Stimulated activated effector memory CD8-positive, alpha-beta T cell treated with anti-CD3 and anti-CD28 coated beads, Interleukin-12 subunit alpha, Interleukin-12 subunit beta, amount 100 ng/mL, for 72 hours (primary cell): ENCODE data around the gene PHACTR1.
"Not testable (repeated sequence)": the region's sequence is repeated elsewhere in the genome, so short reads cannot be mapped to it uniquely, and the experiment has no call there.

Source experiments
- ATAC-seq: fragments of 150-1000 bp; cut with Tn5 transposase; 2 replicates; pipeline ENCODE4 v1.10.0; 2021
- DNase-seq, 2 donors: peaks; one replicate each; pipeline ENCODE4 v3.0.0; 2021 to 2022; ENCODE audit warnings: low spot score in 2 of 2
- H3K27ac Mint-ChIP-seq: one replicate; pipeline ENCODE4 v1.8.0; 2022; ENCODE audit warnings: mild to moderate bottlenecking, mixed read lengths
- H3K36me3 Mint-ChIP-seq: one replicate; pipeline ENCODE4 v1.8.0; 2022; ENCODE audit warnings: mild to moderate bottlenecking, mixed read lengths
- H3K4me1 Mint-ChIP-seq: one replicate; pipeline ENCODE4 v1.8.0; 2022; ENCODE audit warnings: mixed read lengths
- H3K4me3 Mint-ChIP-seq: one replicate; pipeline ENCODE4 v1.8.0; 2022; ENCODE audit warnings: mild to moderate bottlenecking, mixed read lengths
- H3K9me3 Mint-ChIP-seq: one replicate; pipeline ENCODE4 v1.8.0; 2022; ENCODE audit warnings: mixed read lengths

PHACTR1 gene

GRCh38 chr6:12725263-12725662, 8.7 kb downstream of the PHACTR1 start:
- H3K4me1 Mint-ChIP-seq, result no peaks in the 10 kb centered on the region
- DNase-seq, result no peak
- no peaks in the 10 kb centered on the region for H3K36me3 Mint-ChIP-seq
- no peak for ATAC-seq
- no peak overlapping the region for H3K27ac Mint-ChIP-seq
- no peak overlapping the region for H3K4me3 Mint-ChIP-seq
- no peaks in the 10 kb centered on the region for H3K9me3 Mint-ChIP-seq

- H3K9me3 Mint-ChIP-seq, result peaks cover 2% of the 10 kb centered on the region
- no peaks in the 10 kb centered on the region for H3K4me1 Mint-ChIP-seq
- H3K36me3 Mint-ChIP-seq, result no peaks in the 10 kb centered on the region
- no peak for DNase-seq
- no peak for ATAC-seq
- no peak overlapping the region for H3K4me3 Mint-ChIP-seq
- no peak overlapping the region for H3K27ac Mint-ChIP-seq
Observed at GRCh38 chr6:12729467-12729866, 12.9 kb downstream of the PHACTR1 start.

GRCh38 chr6:12730809-12731208, 14.2 kb downstream of the PHACTR1 start:
- H3K4me3 Mint-ChIP-seq, H3K36me3 Mint-ChIP-seq, H3K27ac Mint-ChIP-seq, ATAC-seq, H3K9me3 Mint-ChIP-seq, H3K4me1 Mint-ChIP-seq, DNase-seq: not testable (repeated sequence)

DNA sequence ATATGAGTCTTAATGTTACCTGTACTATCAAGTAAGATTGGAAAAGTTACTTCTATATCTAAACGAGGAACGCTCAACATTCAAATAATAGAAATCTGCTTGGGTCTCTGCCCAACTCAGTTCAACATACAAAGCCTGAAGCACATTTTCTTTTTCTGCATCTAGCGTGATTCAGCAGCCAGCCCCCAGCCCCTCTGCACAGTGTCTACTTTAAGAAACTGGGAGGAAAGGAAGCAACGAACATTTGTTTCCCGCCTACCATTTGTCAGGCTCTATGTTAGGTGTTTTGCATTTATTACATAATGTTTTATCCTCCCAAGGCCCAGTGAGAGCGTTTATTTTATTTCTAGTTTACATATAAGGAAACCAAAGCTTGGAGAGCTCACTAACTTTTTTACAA, 17.3 kb downstream of the PHACTR1 start:
- H3K4me3 Mint-ChIP-seq, result no peak overlapping the region
- H3K27ac Mint-ChIP-seq, result no peak overlapping the region
- H3K36me3 Mint-ChIP-seq, result no peaks in the 10 kb centered on the region
- DNase-seq, result no peak
- no peaks in the 10 kb centered on the region for H3K4me1 Mint-ChIP-seq
- peaks cover 3% of the 10 kb centered on the region for H3K9me3 Mint-ChIP-seq
- no peak for ATAC-seq

- no peaks in the 10 kb centered on the region for H3K36me3 Mint-ChIP-seq
- no peak overlapping the region for H3K4me3 Mint-ChIP-seq
- peaks cover 3% of the 10 kb centered on the region for H3K9me3 Mint-ChIP-seq
- no peaks in the 10 kb centered on the region for H3K4me1 Mint-ChIP-seq
- no peak overlapping the region for H3K27ac Mint-ChIP-seq
- ATAC-seq, result no peak
- DNase-seq, result no peak
Observed at GRCh38 chr6:12735786-12736185, 19.2 kb downstream of the PHACTR1 start.

DNA sequence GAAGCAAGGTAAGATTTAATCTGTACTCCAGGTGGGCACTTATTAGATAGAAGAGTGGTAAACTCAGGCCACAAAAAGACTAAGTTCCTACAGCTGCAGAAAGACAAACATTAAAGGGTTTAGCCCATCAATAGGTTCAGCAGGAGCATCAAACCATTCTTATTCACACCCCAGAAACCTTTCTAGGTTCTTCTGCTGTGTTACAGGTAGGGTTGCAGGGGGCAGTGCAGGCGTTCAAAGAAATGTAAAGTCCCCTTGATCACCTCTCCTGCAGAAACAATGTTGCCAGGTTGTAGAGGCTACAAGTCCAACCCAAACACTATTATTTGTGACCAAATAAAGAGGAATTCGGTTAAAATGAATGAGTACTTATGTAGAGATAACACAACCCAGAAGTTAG, 31.8 kb downstream of the PHACTR1 start:
- no peak overlapping the region for H3K4me3 Mint-ChIP-seq
- no peaks in the 10 kb centered on the region for H3K36me3 Mint-ChIP-seq
- no peak overlapping the region for H3K27ac Mint-ChIP-seq
- ATAC-seq (no peak), DNase-seq (no peak)
- H3K4me1 Mint-ChIP-seq, result no peaks in the 10 kb centered on the region
- H3K9me3 Mint-ChIP-seq, result peaks cover 8% of the 10 kb centered on the region

DNA sequence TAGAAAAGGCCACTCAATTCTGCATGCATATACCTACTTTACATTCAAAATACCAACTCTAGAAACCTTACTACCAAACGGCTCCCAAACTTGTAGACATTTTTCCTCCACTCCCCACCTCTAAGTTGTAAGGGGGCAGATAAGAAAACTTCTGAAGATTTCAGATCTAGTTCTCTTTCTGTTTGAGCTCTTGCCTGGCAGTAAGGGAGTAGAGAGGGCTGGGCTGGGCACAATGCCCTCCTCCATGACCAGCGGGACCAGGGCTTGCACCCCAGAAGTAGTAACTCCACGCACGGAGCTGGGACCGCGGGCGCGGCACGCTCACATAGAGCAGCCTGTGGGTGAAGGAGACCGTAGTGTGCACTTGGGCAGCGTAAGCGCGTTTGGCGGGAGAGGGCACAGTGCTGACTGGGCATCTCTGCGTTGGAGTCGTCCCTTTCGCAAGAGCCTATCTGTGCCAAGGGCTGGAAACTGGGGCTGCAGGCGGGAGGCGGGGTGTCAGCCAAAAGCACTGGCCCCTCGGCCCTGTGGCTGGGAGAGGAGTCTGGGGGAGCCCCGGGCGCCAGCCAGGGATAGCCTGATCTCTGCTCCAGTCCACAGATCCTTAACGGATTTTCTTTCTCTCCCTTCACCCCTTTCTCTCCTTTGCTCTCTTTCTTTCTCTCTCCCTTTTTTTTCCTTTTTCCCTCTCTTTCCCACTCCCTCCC, 32.4 kb downstream of the PHACTR1 start:
- H3K27ac Mint-ChIP-seq, result no peak overlapping the region
- H3K4me1 Mint-ChIP-seq, result no peaks in the 10 kb centered on the region
- DNase-seq (no peak), ATAC-seq (peak; percentile 19)
- peaks cover 8% of the 10 kb centered on the region for H3K9me3 Mint-ChIP-seq
- no peak overlapping the region for H3K4me3 Mint-ChIP-seq
- H3K36me3 Mint-ChIP-seq, result no peaks in the 10 kb centered on the region

DNA sequence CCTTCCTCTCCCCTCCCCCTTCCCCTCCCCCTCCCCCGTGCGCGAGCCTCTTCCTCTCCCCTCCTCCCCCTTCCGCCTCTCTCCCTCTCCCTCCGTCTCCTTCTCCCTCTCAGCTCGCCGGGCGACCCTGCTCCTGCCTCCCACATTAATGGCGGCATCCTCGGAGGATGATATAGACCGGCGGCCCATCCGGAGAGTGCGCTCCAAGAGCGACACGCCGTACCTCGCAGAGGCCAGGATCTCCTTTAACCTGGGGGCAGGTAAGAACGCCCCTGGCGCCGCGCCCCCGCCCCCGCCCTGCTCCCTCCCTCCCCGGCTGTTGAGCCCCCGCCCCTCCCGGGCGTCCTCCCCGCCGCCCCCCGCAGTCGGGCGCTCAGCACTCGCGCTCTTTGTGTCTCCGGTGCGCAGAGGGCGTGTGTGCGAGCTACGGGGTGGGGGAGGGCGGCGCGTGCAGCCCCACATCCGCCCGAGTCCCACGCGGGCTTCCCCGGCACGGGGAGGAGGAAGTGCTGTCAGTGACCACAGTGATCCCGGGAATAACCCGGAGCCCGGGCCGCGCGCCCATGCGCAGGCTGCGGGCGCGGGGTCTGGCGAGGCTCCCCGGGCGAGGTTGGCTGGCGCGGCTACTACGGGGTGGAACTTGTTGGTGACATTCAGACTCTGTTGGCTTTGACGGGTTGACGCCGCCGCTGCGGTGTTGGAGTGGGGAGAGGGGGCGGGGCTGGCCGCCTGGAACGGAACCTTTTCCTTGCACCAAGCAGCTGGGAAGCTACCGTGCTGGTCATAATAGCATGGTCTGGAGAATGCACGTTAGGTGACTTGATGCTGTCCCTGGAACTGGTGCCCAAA, 33.2 kb downstream of the PHACTR1 start:
- H3K36me3 Mint-ChIP-seq, result no peaks in the 10 kb centered on the region
- H3K27ac Mint-ChIP-seq, result no peak overlapping the region
- ATAC-seq (no peak), DNase-seq (no peak)
- H3K4me1 Mint-ChIP-seq, result no peaks in the 10 kb centered on the region
- H3K4me3 Mint-ChIP-seq, result no peak overlapping the region
- H3K9me3 Mint-ChIP-seq, result peaks cover 8% of the 10 kb centered on the region

GRCh38 chr6:12750416-12750815, 33.8 kb downstream of the PHACTR1 start:
- no peak overlapping the region for H3K27ac Mint-ChIP-seq
- DNase-seq (no peak), ATAC-seq (no peak)
- no peak overlapping the region for H3K4me3 Mint-ChIP-seq
- peaks cover 3% of the 10 kb centered on the region for H3K9me3 Mint-ChIP-seq
- no peaks in the 10 kb centered on the region for H3K4me1 Mint-ChIP-seq
- no peaks in the 10 kb centered on the region for H3K36me3 Mint-ChIP-seq

DNA sequence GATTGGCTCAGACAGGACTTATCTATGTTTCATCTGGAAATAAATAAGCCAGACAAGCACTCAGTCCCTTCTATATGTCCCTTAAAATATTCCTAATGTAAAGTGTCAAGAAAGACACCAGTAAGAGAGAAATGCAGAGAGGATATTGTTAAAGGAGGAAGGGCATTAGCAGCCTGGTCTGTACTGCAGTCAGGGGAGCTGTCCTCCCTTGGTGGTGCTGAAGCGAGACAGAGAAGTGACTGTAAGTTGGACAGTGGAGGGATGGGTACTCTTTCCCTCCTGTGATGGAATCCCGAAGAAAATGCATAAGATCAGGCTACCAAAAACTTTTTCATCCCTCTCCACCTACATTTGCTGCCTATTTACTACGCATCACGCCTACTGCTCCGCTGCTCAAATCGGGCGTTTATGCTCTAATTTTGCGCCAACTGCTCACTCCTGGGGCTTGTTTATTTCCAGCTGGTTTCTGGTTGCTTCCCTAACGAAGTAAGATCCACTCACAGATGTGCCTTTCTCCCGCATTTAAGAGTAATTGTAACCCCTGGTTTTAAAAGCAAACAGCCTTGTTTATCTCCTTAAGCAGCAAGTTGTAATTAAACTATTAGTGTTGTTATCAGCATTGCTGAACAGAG, 35.2 kb downstream of the PHACTR1 start:
- ATAC-seq (no peak), DNase-seq (peak; percentile 4 to 51)
- Mint-ChIP-seq H3K9me3 (peaks cover 3% of the 10 kb centered on the region), H3K4me1 (no peaks in the 10 kb centered on the region), H3K4me3 (no peak overlapping the region), H3K36me3 (no peaks in the 10 kb centered on the region), H3K27ac (no peak overlapping the region)

DNA sequence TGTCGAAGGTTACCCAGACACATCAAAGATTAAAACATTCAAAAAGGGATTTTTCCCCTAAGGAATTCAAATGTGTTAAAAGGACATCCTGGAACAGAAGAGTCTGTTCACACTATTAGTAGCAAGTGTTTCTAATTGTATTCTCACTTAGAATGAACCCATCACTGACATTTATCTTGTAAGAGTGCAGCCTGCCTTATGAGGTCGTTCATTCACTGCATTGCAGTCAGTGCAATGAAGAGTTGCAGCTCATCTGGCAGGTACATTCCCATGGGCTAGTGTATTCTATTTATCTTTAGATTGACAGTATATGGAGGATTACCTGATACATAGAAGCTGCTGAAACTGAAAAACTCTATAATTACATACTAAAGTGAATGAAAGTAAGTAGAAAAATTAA, 36.5 kb downstream of the PHACTR1 start:
- DNase-seq (no peak), ATAC-seq (no peak)
- Mint-ChIP-seq H3K36me3 (no peaks in the 10 kb centered on the region), H3K4me3 (no peak overlapping the region), H3K27ac (no peak overlapping the region), H3K4me1 (no peaks in the 10 kb centered on the region), H3K9me3 (peaks cover 7% of the 10 kb centered on the region)

DNA sequence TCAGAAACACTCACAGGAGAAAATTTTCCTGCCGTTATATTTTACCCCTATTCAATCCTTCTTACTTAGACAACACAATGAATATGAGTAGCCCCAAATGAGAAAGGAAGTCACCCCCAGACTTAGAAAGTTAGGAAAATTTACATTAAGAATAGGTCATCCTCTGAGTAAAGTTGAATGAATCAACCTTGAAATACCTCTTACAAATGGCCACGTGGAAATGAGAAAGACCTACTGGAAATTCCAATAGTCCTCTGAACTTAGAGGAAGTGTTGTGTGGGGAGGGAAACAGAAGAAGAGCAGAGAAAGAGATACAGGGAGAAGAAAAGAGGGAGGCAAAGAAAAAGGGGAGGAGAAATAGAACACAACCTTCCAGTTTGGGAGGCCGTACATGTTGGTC, 43.7 kb downstream of the PHACTR1 start:
- Mint-ChIP-seq H3K36me3 (no peaks in the 10 kb centered on the region), H3K27ac (no peak overlapping the region), H3K4me3 (no peak overlapping the region), H3K9me3 (peaks cover 4% of the 10 kb centered on the region), H3K4me1 (no peaks in the 10 kb centered on the region)
- DNase-seq (no peak), ATAC-seq (no peak)

DNA sequence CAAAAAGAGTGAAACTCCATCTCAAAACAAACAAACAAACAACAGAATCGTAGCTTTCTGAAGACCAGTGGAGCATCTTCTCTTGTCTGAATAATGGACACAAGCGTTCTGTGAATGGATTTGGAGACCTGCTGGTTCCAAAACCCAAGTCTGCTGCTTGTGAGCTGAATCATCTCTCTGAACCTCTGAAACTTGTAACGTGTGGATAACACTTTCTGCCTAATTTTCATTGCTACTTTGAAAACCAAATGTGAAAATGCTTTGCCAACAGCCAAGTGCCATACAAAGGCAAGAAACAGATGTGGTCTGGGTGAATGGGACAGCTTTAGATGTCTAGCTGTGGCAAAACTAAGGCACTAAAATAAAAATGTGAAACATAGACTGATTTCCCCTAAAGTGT, 44.3 kb downstream of the PHACTR1 start:
- DNase-seq (no peak), ATAC-seq (no peak)
- Mint-ChIP-seq H3K4me1 (no peaks in the 10 kb centered on the region), H3K9me3 (peaks cover 4% of the 10 kb centered on the region), H3K27ac (no peak overlapping the region), H3K36me3 (no peaks in the 10 kb centered on the region), H3K4me3 (no peak overlapping the region)

- ATAC-seq, result no peak
- H3K36me3 Mint-ChIP-seq, result no peaks in the 10 kb centered on the region
- H3K4me1 Mint-ChIP-seq, result no peaks in the 10 kb centered on the region
- no peak overlapping the region for H3K4me3 Mint-ChIP-seq
- no peak for DNase-seq
- no peak overlapping the region for H3K27ac Mint-ChIP-seq
- H3K9me3 Mint-ChIP-seq, result peaks cover 4% of the 10 kb centered on the region
Observed at GRCh38 chr6:12761376-12762115, 45.0 kb downstream of the PHACTR1 start.

GRCh38 chr6:12762731-12763434, 46.3 kb downstream of the PHACTR1 start:
- not testable (repeated sequence) for H3K27ac Mint-ChIP-seq, H3K4me3 Mint-ChIP-seq, H3K4me1 Mint-ChIP-seq, DNase-seq, ATAC-seq, H3K36me3 Mint-ChIP-seq, H3K9me3 Mint-ChIP-seq
